ENCODE measurements around the gene STRAP.
A peak's percentile ranks its signal among the peaks of the same experiment; 100 is the strongest.
"Not testable (repeated sequence)": the region's sequence is repeated elsewhere in the genome, so short reads cannot be mapped to it uniquely, and the experiment has no call there.

Gene STRAP

GRCh38 chr12:15896867-15897266, 14.7 kb downstream of the STRAP start:
- no peak overlapping the region for H3K4me3 ChIP-seq (replicated peaks in 1 of 2; ENCODE audit: low read depth in 2 of 2, low read length in 2 of 2)
- DNase-seq (ENCODE audit: low read depth in 2 of 2): no peak
- TF ChIP-seq CTCF (IDR thresholded peaks at IDR 0.05; ENCODE audit: low read depth, low read length): no peak

DNA sequence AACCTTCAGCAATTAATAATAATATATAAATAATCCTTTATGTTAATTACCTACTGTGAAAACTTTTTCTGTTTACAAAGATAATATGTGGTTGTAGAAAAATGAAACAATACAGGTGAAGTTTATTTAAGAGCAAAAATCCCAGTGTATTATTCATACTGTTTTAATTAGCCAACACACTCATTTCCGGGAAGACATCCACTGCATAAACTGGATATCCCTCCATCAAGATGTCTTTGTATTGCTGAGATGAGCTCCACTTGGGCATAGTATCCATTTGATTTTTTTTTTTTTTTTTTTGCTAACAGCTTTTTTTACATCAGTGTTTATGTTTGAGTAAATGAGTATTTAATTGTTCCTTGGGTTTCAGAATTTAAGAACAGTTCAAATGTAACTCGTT, 15.2 kb downstream of the STRAP start:
- no peak overlapping the region for H3K4me3 ChIP-seq (replicated peaks in 1 of 2; ENCODE audit: low read depth in 2 of 2, low read length in 2 of 2)
- peak in 1 of 2 donors; percentile 35 for DNase-seq (ENCODE audit: low read depth in 2 of 2)
- no peak for TF ChIP-seq CTCF (IDR thresholded peaks at IDR 0.05; ENCODE audit: low read depth, low read length)

DNA sequence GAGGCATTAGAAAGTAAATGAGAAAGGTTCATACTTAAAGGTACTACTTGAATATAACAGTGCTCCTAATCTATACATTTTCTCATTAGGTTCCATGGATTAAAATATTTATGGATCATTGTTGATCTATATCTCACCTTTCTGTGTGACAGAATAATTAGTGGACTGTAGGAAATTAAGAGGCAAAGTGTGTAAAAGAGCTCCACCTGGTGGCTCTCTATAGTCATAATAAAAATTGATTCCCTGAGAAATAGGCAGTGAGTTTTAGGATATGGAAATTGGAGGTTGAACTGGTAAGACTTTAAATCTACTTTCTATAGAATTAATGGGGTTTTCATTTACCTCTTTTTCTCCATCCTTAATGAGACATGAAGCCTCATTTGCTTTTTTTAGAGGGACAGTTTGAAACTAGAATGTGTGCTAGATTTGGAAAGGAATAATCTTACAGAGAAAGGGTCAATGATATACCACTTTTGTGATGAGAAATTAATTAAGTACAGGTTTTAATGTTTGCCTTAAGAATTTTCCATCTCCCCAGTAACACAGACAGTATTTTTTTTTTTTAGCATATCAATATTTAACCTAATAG, 17.2 kb downstream of the STRAP start:
- peak; percentile 36 to 43 for DNase-seq (ENCODE audit: low read depth in 2 of 2)
- peak; percentile 61 for TF ChIP-seq CTCF (IDR thresholded peaks at IDR 0.05; ENCODE audit: low read depth, low read length)
- H3K4me3 ChIP-seq (replicated peaks in 1 of 2; ENCODE audit: low read depth in 2 of 2, low read length in 2 of 2): no peak overlapping the region

- no peak overlapping the region for H3K4me3 ChIP-seq (replicated peaks in 1 of 2; ENCODE audit: low read depth in 2 of 2, low read length in 2 of 2)
- no peak for TF ChIP-seq CTCF (IDR thresholded peaks at IDR 0.05; ENCODE audit: low read depth, low read length)
- DNase-seq (ENCODE audit: low read depth in 2 of 2): no peak
These were observed 22.3 kb downstream of the STRAP start for GRCh38 chr12:15904378-15904920.

- TF ChIP-seq CTCF (IDR thresholded peaks at IDR 0.05; ENCODE audit: low read depth, low read length): no peak
- peak overlapping the region in 1 of 2 donors; percentile 6 for H3K4me3 ChIP-seq (replicated peaks in 1 of 2; ENCODE audit: low read depth in 2 of 2, low read length in 2 of 2)
- no peak for DNase-seq (ENCODE audit: low read depth in 2 of 2)
These were observed 28.3 kb downstream of the STRAP start for GRCh38 chr12:15910468-15910863.

GRCh38 chr12:15910864-15911721, 28.9 kb downstream of the STRAP start, which contains the start of gene DERA:
TSS of gene DERA (plus strand) at chr12:15911332. CDS start at chr12:15911384, 52 bp downstream.
- peak; percentile 69 to 81 for DNase-seq (ENCODE audit: low read depth in 2 of 2)
- no peak for TF ChIP-seq CTCF (IDR thresholded peaks at IDR 0.05; ENCODE audit: low read depth, low read length)
- H3K4me3 ChIP-seq (replicated peaks in 1 of 2; ENCODE audit: low read depth in 2 of 2, low read length in 2 of 2): peak within 1 kb of the TSS; percentile 65 to 80

DNA sequence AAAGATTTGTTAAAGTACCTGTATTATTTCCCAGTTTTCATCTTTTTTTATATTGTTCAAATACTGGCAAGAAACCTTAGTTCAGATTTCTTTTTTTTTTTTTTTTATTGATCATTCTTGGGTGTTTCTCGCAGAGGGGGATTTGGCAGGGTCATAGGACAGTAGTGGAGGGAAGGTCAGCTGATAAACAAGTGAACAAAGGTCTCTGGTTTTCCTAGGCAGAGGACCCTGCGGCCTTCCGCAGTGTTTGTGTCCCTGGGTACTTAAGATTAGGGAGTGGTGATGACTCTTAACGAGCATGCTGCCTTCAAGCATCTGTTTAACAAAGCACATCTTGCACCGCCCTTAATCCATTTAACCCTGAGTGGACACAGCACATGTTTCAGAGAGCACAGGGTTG, 29.7 kb downstream of the STRAP start:
- DNase-seq (ENCODE audit: low read depth in 2 of 2): not testable (repeated sequence)

DNA sequence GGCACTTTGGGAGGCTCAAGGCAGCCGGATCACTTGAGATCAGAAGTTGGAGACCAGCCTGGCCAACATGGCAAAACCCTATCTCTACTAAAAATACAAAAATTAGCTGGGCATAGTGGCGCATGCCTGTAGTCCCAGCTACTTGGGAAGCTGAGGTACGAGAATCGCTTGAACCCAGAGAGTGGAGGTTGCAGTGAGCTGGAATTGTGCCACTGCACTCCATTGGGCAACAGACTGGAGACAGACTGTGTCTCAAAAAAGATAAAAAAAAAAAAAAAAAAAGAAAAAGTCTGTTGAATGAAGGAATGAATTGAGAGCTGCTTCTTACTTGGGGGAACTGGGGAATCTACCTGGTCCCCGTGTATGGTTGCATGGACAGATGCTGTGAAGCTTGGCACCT, 31.9 kb downstream of the STRAP start:
- not testable (repeated sequence) for DNase-seq (ENCODE audit: low read depth in 2 of 2); H3K4me3 ChIP-seq (replicated peaks in 1 of 2; ENCODE audit: low read depth in 2 of 2, low read length in 2 of 2)

More for the DNA sequence above, 29.7 kb downstream of the STRAP start:
- peak overlapping the region; percentile 65 to 80 for H3K4me3 ChIP-seq (replicated peaks in 1 of 2; ENCODE audit: low read depth in 2 of 2, low read length in 2 of 2)

All from cardiac fibroblast (primary cell).